ENCODE results near the gene STIP1. TPM values are rescaled to one million over a fixed set of nuclear protein-coding genes. Genes with fewer than 3 reads are reported as not detected.

STIP1 gene
- total RNA-seq, 1 donor from 2014 or later = 125 TPM

DNA sequence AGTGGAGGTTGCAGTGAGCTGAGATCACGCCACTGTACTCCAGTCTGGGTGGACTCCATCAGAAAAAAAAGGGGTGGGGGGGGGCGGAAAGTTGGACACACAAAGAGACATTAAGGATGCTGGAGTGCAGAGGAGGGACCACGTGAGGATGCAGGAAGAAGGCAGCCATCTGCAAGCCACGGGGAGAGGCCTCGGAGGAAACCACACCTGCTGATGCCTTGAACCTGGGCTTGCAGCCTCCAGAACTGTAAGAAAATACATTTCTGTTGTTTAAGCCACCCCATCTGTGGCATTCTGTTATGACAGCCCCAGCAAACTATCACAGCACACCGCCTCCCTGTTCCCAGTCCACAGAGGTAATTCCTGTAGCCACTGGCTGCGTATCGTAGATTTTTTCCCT lies 9.2 kb upstream of the STIP1 start:
- no peak for ATAC-seq
- intact Hi-C loops (cut with DNase I) = no loop called here
- TF ChIP-seq, protein P1, sequence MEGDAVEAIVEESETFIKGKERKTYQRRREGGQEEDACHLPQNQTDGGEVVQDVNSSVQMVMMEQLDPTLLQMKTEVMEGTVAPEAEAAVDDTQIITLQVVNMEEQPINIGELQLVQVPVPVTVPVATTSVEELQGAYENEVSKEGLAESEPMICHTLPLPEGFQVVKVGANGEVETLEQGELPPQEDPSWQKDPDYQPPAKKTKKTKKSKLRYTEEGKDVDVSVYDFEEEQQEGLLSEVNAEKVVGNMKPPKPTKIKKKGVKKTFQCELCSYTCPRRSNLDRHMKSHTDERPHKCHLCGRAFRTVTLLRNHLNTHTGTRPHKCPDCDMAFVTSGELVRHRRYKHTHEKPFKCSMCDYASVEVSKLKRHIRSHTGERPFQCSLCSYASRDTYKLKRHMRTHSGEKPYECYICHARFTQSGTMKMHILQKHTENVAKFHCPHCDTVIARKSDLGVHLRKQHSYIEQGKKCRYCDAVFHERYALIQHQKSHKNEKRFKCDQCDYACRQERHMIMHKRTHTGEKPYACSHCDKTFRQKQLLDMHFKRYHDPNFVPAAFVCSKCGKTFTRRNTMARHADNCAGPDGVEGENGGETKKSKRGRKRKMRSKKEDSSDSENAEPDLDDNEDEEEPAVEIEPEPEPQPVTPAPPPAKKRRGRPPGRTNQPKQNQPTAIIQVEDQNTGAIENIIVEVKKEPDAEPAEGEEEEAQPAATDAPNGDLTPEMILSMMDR (IDR thresholded peaks at IDR 0.05) = no peak

GRCh38 chr11:64178203-64178602 lies 7.8 kb upstream of the STIP1 start:
- H3K4me3 ChIP-seq = no peak overlapping the region
- H3K9me3 ChIP-seq = no peaks in the 10 kb centered on the region
- H3K27me3 ChIP-seq (ENCODE audit: low read depth) = no peaks in the 10 kb centered on the region
- intact Hi-C loops (cut with DNase I) = no loop called here
- no peak for ATAC-seq
- DNase-seq = no peak
- no peak overlapping the region for H3K27ac ChIP-seq
- TF ChIP-seq, protein P1 (IDR thresholded peaks at IDR 0.05) = no peak
- no peaks in the 10 kb centered on the region for H3K36me3 ChIP-seq
- peaks cover 21% of the 10 kb centered on the region for H3K4me1 ChIP-seq

More for the DNA sequence above, 9.2 kb upstream of the STIP1 start:
- Histone ChIP-seq H3K4me3 (no peak overlapping the region), H3K27ac (no peak overlapping the region), H3K4me1 (peaks cover 13% of the 10 kb centered on the region), H3K9me3 (no peaks in the 10 kb centered on the region), H3K27me3 (ENCODE audit: low read depth) (no peaks in the 10 kb centered on the region), H3K36me3 (no peaks in the 10 kb centered on the region)
- DNase-seq = no peak

GRCh38 chr11:64178951-64179639 lies 6.9 kb upstream of the STIP1 start:
- no peak overlapping the region for H3K27ac ChIP-seq
- ATAC-seq = no peak
- H3K27me3 ChIP-seq (ENCODE audit: low read depth) = no peaks in the 10 kb centered on the region
- H3K4me3 ChIP-seq = no peak overlapping the region
- peaks cover 30% of the 10 kb centered on the region for H3K4me1 ChIP-seq
- H3K9me3 ChIP-seq = no peaks in the 10 kb centered on the region
- TF ChIP-seq, protein P1 (IDR thresholded peaks at IDR 0.05) = no peak
- no peaks in the 10 kb centered on the region for H3K36me3 ChIP-seq
- no peak for DNase-seq
- intact Hi-C loops (cut with DNase I) = no loop called here

DNA sequence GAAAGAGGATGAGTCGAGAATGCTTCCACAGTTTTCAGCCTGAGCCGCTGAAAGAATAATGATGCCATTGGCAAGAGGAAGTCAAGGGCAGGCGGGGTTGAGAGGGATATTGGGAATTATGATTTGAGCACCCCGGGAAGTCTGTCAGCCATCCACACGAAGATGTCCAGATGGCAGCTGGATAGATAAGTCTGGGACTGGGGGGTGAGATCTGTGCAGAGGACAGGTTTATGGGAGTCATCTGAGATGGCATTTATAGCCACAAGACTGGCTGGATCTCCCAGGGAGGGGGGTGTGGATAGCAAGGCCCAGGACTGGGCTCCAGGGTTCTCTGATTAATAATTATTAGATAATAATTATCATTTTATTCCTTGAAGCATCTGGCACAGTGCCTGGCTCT lies 5.1 kb upstream of the STIP1 start:
- H3K4me1 ChIP-seq = peaks cover 38% of the 10 kb centered on the region
- no peak overlapping the region for H3K4me3 ChIP-seq
- H3K27me3 ChIP-seq (ENCODE audit: low read depth) = no peaks in the 10 kb centered on the region
- ATAC-seq (no peak), DNase-seq (no peak)
- no peaks in the 10 kb centered on the region for H3K9me3 ChIP-seq
- TF ChIP-seq, protein P1 (IDR thresholded peaks at IDR 0.05) = no peak
- intact Hi-C loops (cut with DNase I) = no loop called here
- H3K36me3 ChIP-seq = no peaks in the 10 kb centered on the region
- H3K27ac ChIP-seq = peak overlapping the region; percentile 74

- TF ChIP-seq, protein P1 (IDR thresholded peaks at IDR 0.05) = no peak
- intact Hi-C loops (cut with DNase I) = no loop called here
- no peaks in the 10 kb centered on the region for H3K9me3 ChIP-seq
- peaks cover 38% of the 10 kb centered on the region for H3K4me1 ChIP-seq
- ATAC-seq (peak; percentile 61 to 63), DNase-seq (peak; percentile 92)
- peak overlapping the region; percentile 74 for H3K27ac ChIP-seq
- H3K36me3 ChIP-seq = no peaks in the 10 kb centered on the region
- peak overlapping the region; percentile 12 for H3K4me3 ChIP-seq
- H3K27me3 ChIP-seq (ENCODE audit: low read depth) = no peaks in the 10 kb centered on the region
Observed at GRCh38 chr11:64181506-64182411, 4.2 kb upstream of the STIP1 start.
